ENCODE results near the gene PJA2.
"Not testable (repeated sequence)": the region's sequence is repeated elsewhere in the genome, so short reads cannot be mapped to it uniquely, and the experiment has no call there.

Gene PJA2, protein sequence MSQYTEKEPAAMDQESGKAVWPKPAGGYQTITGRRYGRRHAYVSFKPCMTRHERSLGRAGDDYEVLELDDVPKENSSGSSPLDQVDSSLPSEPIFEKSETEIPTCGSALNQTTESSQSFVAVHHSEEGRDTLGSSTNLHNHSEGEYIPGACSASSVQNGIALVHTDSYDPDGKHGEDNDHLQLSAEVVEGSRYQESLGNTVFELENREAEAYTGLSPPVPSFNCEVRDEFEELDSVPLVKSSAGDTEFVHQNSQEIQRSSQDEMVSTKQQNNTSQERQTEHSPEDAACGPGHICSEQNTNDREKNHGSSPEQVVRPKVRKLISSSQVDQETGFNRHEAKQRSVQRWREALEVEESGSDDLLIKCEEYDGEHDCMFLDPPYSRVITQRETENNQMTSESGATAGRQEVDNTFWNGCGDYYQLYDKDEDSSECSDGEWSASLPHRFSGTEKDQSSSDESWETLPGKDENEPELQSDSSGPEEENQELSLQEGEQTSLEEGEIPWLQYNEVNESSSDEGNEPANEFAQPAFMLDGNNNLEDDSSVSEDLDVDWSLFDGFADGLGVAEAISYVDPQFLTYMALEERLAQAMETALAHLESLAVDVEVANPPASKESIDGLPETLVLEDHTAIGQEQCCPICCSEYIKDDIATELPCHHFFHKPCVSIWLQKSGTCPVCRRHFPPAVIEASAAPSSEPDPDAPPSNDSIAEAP
- total RNA-seq, result 154 to 195 reads per million in 2 donors

DNA sequence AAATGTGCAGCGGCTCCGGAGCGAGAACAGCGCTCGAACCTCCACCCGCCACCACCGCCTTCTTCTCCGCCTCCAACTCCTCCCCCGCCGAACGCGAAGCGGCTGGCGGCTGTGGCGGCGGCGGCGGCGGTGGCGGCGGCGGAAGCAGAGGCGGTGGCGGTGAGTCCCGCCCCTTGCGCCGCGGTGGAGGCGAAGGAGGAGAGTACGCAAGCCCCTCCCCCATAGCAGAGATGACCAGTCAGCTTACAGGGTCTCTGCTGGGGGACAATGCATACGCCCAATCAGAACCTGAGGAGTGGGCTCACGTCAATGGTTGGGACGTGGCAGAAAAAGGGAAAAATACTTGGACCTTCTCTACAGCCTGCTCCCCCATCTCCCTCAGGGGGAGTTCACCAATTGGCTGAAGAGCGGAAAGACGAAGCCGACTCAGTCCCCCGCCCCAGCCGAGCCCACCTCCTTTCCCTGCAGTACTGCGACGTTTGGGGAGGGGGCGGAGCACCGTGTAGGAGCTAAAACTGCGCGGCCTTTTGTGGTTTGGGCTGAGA is at the start of gene PJA2:
Gene PJA2 (minus strand): TSS at position 131 of the 545 bp plus-strand sequence. CDS start 26,541 bp downstream, outside the sequence.
- DNase-seq, result peak; percentile 84 to 100 (median 95)

- peak in 1 of 5 experiments; percentile 82 for DNase-seq
Observed at GRCh38 chr5:109455598-109456096, 45.9 kb upstream of the PJA2 start.

DNA sequence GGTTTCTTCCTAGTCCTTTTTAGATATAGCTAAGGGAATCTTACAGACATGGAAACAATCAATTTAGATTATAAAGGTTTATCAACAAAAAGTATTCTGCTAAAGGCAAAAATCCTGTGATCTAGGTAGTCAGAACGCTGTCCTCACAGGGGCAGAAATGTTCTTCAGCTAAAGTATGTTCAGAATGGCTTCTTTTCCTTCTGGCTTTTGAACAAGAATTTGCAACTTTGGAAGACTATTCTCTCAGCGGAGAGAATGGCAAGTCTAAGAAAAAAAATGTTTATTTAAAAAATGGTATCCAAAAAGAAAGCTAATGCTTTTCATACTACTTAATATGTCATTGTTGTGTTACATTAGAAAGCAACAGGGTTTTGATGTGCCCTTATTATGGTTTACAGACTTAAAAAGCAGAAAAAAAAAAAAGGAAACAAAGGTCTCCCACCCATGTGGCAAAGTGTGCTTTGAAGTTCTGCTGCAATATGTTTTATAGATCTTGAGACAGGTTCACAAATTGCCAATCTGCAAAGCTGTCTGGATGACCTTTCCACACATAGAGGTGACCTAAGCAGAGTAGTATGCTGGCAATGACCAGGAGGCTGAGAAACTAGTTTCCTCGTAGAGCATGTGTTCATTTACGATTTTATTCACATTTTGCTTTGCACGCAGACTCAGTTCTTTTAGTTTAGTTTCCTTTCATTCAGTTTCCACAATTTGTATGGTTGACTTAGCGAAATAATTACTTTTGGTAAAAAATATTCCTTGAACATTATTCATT is 45.1 kb upstream of the PJA2 start:
- no peak for DNase-seq

- DNase-seq, result no peak
Observed at GRCh38 chr5:109453251-109453650, 43.5 kb upstream of the PJA2 start.

DNA sequence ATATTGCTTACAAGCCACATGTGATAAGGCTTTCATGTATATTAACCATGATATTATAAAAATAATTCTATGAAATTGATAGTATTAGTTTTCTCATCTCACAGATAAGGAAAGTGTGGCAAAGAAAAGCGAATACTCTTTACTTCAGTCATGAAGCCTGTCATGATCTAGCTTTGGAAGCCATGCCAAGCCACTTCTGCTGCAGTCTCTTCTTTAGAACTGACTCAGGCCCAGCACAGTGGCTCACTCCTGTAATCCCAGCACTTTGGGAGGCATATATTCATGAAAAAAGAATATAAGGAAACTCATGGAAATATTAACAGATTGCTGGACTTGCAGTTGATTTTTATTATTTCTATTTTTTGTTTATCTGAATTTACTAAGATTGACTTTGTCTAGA is 42.9 kb upstream of the PJA2 start:
- no peak for DNase-seq

GRCh38 chr5:109451146-109451545 is 41.4 kb upstream of the PJA2 start:
- DNase-seq, result no peak

GRCh38 chr5:109450129-109450877 is 40.5 kb upstream of the PJA2 start:
- no peak for DNase-seq

- DNase-seq, result no peak
Observed at GRCh38 chr5:109448838-109449237, 39.1 kb upstream of the PJA2 start.

- DNase-seq, result no peak
Observed at GRCh38 chr5:109439590-109439989, 29.8 kb upstream of the PJA2 start.

- DNase-seq, result no peak
Observed at GRCh38 chr5:109426075-109426474, 16.3 kb upstream of the PJA2 start.

DNA sequence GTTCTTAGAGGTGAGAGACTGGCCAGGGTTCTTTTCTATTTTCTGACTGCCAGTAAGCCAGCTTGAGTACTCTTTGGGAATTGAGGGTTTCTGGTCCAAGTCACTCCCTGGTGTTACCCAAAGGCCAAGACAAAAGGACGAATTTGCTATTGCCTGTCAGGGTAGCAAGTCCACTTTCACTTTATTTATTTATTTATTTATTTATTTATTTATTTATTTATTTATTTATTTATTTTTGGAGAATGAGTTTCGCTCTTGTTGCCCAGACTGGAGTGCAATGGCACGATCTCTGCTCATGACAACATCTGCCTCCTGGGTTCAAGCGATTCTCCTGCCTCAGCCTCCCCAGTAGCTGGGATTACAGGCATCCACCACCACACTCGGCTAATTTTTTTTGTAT is 15.7 kb upstream of the PJA2 start:
- not testable (repeated sequence) for DNase-seq

DNA sequence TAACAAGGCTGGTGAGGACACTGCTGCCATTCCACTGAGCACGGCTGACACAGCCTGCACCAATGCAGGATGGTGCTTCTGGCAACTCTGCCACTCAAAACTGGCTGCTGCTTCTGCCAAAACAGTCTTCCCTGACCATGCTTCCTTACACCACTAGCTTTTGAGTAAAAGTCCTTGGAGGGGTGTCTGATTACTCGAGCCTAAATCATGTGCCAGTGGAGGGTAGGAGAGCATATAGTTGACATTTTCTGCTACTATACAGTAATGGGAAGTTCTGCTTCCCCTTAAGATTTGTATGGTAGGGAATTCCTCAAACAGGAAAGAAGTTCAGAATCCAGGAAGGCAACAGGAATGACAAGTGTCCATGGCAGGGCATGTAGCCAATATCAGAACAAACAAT is 12.2 kb upstream of the PJA2 start:
- no peak for DNase-seq

DNA sequence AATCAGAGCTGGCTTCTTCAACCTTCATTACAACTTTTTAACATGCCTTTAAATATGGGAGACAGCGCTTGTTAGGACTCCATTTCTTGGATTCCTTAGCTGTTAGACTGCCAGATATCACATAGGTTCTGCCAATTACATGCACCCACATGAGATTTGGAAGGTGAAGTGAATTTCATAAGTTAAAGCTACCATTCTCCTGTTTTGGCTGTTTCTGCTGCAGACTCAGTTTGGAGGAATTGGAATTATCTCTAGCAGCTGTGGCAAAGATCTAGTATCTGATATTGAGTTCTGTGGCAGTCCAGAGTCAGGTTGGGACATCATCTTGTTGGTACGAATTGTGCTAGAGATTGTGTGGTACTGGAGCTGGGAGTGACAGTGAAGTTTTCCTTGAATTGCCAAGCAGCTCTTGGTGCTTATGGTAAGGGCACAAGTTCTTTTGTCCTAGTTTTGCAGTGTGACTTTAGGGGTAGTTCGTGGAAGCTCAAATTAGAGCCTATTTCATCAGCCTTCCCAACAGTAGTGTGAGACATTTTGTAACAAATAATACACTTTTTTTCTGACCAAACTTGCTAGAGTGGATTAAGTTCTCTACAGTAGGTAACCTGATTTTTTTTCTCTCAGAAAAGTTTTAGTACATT is 9.1 kb upstream of the PJA2 start:
- no peak for DNase-seq

DNA sequence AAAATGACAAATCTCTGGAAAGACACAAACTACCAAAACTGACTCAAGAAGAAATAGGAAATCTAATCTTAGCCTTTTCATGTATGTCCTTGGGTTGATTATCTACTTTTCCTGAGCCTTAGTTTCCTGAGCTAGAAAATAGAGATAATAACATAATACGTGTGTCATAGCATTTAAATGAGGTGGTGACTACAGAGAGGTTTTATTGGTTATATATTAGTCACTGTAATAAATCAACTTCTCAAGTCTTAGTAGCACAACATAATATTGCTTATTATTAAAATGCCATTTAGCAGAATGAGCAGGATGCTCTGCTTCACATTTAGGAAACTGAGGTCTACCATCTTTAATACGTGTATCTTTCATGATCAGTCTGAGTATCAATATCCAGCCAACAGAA is 7.1 kb upstream of the PJA2 start:
- DNase-seq, result no peak

DNA sequence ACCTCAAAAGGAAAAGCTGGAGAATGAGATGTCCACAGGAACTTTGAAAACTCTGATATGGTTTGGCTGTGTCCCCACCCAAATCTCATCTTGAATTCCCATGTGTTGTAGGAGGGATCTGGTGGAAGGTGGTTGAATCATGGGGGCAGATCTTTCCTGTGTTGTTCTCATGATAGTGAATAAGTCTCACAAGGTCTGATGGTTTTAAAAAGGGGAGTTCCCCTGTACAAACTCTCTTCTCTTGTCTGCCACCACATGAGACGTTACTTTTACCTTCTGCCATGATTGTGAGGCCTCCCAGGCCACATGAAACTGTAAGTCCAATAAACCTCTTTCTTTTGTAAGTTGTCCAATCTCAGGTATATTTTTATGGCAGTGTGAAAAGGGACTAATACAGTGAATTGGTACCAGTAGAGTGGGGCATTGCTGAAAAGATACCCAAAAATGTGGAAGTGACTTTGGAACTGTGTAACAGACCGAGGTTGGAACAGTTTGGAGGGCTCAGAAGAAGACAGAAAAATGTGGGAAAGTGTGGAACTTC is 4.2 kb upstream of the PJA2 start:
- DNase-seq, result not testable (repeated sequence)

GRCh38 chr5:109413458-109413857 is 3.7 kb upstream of the PJA2 start:
- DNase-seq, result no peak

DNA sequence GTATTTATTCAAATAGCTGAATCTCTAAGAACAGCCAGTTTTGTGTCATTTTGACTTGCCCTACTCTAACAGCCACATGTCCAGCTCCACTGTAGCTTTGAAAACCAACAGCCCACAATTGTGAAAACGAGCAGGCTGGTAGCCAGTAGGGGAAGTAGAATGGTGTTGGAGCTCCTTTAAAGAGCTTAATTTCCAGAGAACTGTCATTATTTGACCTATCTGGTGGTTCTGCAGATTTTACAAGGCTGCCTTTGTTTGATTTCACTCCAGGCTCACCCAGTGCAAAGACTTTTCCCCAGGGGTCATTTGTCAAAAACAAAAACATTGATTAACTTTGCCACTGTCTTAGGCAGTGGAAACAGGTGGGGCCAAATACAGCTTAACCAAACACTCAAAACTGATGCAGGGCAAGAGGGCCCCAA is 3.2 kb upstream of the PJA2 start:
- no peak for DNase-seq

GRCh38 chr5:109411627-109412026 is 1.9 kb upstream of the PJA2 start:
- DNase-seq, result peak in 1 of 5 experiments; percentile 66

- no peak for DNase-seq
Observed at GRCh38 chr5:109411149-109411514, 1.4 kb upstream of the PJA2 start.

- peak in 3 of 5 experiments; percentile 2 to 64 (median 17) for DNase-seq
Observed at GRCh38 chr5:109410389-109411148, 795 bp upstream of the PJA2 start.
